GM18507 (cell line): ENCODE results near the gene SOAT2.
A peak's percentile ranks its signal among the peaks of the same experiment; 100 is the strongest.
"Not testable (repeated sequence)": the region's sequence is repeated elsewhere in the genome, so short reads cannot be mapped to it uniquely, and the experiment has no call there.

ENCODE experiments used
- DNase-seq: peaks from one replicate; pipeline ENCODE4 v3.0.0; 2011; ENCODE audit warnings: low read depth; ENCODE audit not compliant: insufficient read length; ENCODE audit errors: extremely low spot score
- FAIRE-seq: peaks from 2 replicates; lab custom pipeline; 2011; peaks lifted over from hg19 to GRCh38; lab: Jason Lieb, UNC

Gene SOAT2

GRCh38 chr12:53099071-53099882 lies 4.0 kb upstream of the SOAT2 start:
- FAIRE-seq (peak; percentile 69), DNase-seq (peak; percentile 51)

- DNase-seq (no peak), FAIRE-seq (no peak)
Measured at GRCh38 chr12:53100466-53101151, 2.7 kb upstream of the SOAT2 start.

- FAIRE-seq (no peak), DNase-seq (no peak)
Measured at GRCh38 chr12:53101266-53101665, 2.0 kb upstream of the SOAT2 start.

GRCh38 chr12:53101931-53102781 lies 1.1 kb upstream of the SOAT2 start:
- FAIRE-seq (no peak), DNase-seq (no peak)

- FAIRE-seq, result peak; percentile 78
- DNase-seq, result no peak
Measured at GRCh38 chr12:53103860-53104305, 597 bp downstream of the SOAT2 start.

- FAIRE-seq, result no peak
- no peak for DNase-seq
Measured at GRCh38 chr12:53105256-53105655, 2.0 kb downstream of the SOAT2 start.

- FAIRE-seq (no peak), DNase-seq (no peak)
Measured at GRCh38 chr12:53105712-53106439, 2.6 kb downstream of the SOAT2 start.

GRCh38 chr12:53107122-53107521 lies 3.8 kb downstream of the SOAT2 start:
- FAIRE-seq, result no peak
- DNase-seq, result no peak

- FAIRE-seq, DNase-seq: not testable (repeated sequence)
Measured at GRCh38 chr12:53112431-53112830, 9.1 kb downstream of the SOAT2 start.

GRCh38 chr12:53113136-53113705 lies 9.9 kb downstream of the SOAT2 start:
- FAIRE-seq (peak; percentile 9), DNase-seq (no peak)

- no peak for DNase-seq
- FAIRE-seq, result peak; percentile 39
Measured at GRCh38 chr12:53113951-53114350, 10.7 kb downstream of the SOAT2 start.

- FAIRE-seq (no peak), DNase-seq (no peak)
Measured at GRCh38 chr12:53115112-53115890, 12.0 kb downstream of the SOAT2 start.

- DNase-seq (no peak), FAIRE-seq (no peak)
Measured at GRCh38 chr12:53115891-53116648, 12.8 kb downstream of the SOAT2 start.

GRCh38 chr12:53118751-53119300 lies 15.5 kb downstream of the SOAT2 start:
- FAIRE-seq (no peak), DNase-seq (no peak)

- DNase-seq (no peak), FAIRE-seq (no peak)
Measured at GRCh38 chr12:53120685-53121525, 17.6 kb downstream of the SOAT2 start.

- FAIRE-seq (no peak), DNase-seq (no peak)
Measured at GRCh38 chr12:53122961-53123468, 19.7 kb downstream of the SOAT2 start.
